DOHH2 (cell line): ENCODE results near the gene MAP3K20.

Experiments used
- H3F3A ChIP-seq: fragments of 200-600 bp; sonication (generic), shearing (Covaris generic); 2 replicates; pipeline ENCODE4 v1.6.0; 2016; ENCODE audit warnings: antibody characterized with exemption, mild to moderate bottlenecking; ENCODE audit not compliant: control insufficient read depth, insufficient read depth
- H3K27ac ChIP-seq: fragments of 200-600 bp; sonication (generic); 2 replicates; pipeline ENCODE4 v1.5.1; 2014; ENCODE audit warnings: low read depth, mild to moderate bottlenecking, low read length, moderate library complexity
- H3K27me3 ChIP-seq: fragments of 200-600 bp; sonication (generic); 2 replicates; pipeline ENCODE4 v1.6.1; 2014; ENCODE audit warnings: mild to moderate bottlenecking, low read length, mixed read lengths; ENCODE audit not compliant: control insufficient read depth
- H3K36me3 ChIP-seq: fragments of 200-600 bp; sonication (generic); 2 replicates; pipeline ENCODE4 v1.6.1; 2014; ENCODE audit warnings: mild to moderate bottlenecking, low read length, moderate library complexity, mixed read lengths; ENCODE audit not compliant: control insufficient read depth
- H3K4me1 ChIP-seq: fragments of 200-600 bp; sonication (generic); 2 replicates; pipeline ENCODE4 v1.6.1; 2014; ENCODE audit warnings: mild to moderate bottlenecking, low read length, mixed read lengths; ENCODE audit not compliant: control insufficient read depth
- H3K4me2 ChIP-seq: fragments of 200-600 bp; sonication (generic); 2 replicates; pipeline ENCODE4 v1.6.0; 2014; ENCODE audit warnings: mild to moderate bottlenecking, low read length, moderate library complexity
- H3K4me3 ChIP-seq: fragments of 200-600 bp; sonication (generic); 2 replicates; pipeline ENCODE4 v1.5.1; 2014; ENCODE audit warnings: mild to moderate bottlenecking, low read length, mixed read lengths
- H3K79me2 ChIP-seq: fragments of 200-600 bp; sonication (generic); 2 replicates; pipeline ENCODE4 v1.6.1; 2014; ENCODE audit warnings: mild to moderate bottlenecking, low read length, mixed read lengths; ENCODE audit not compliant: control insufficient read depth
- H3K9me2 ChIP-seq: fragments of 200-600 bp; sonication (generic); replicated peaks from 2 replicates; pipeline ENCODE4 v1.6.1; 2014; ENCODE audit warnings: mild to moderate bottlenecking, low read length, mixed read lengths; ENCODE audit not compliant: control insufficient read depth
- H3K9me3 ChIP-seq: fragments of 200-600 bp; sonication (generic); 2 replicates; pipeline ENCODE4 v1.6.1; 2014; ENCODE audit warnings: antibody characterized with exemption, low read length, mixed read lengths; ENCODE audit not compliant: control insufficient read depth, insufficient read depth
- H4K20me1 ChIP-seq: fragments of 200-600 bp; sonication (generic); 2 replicates; pipeline ENCODE4 v1.6.0; 2014; ENCODE audit warnings: low read depth, mild to moderate bottlenecking, antibody characterized with exemption, low read length, moderate library complexity; ENCODE audit not compliant: control insufficient read depth, insufficient read depth
- EZH2phosphoT487 ChIP-seq: fragments of 200-600 bp; sonication (generic); IDR thresholded peaks from 2 replicates; pipeline ENCODE4 v1.6.1; 2017; ENCODE audit warnings: borderline replicate concordance, mild to moderate bottlenecking, antibody characterized with exemption, low read length, moderate library complexity, mixed read lengths
- TF ChIP-seq, protein P1 (sequence below): fragments of 200-600 bp; sonication (generic); IDR thresholded peaks from one replicate; pipeline ENCODE4 v1.5.1; 2014; ENCODE audit warnings: antibody characterized with exemption, mild to moderate bottlenecking, low read depth, low read length; ENCODE audit not compliant: poor library complexity, severe bottlenecking

MAP3K20 gene

DNA sequence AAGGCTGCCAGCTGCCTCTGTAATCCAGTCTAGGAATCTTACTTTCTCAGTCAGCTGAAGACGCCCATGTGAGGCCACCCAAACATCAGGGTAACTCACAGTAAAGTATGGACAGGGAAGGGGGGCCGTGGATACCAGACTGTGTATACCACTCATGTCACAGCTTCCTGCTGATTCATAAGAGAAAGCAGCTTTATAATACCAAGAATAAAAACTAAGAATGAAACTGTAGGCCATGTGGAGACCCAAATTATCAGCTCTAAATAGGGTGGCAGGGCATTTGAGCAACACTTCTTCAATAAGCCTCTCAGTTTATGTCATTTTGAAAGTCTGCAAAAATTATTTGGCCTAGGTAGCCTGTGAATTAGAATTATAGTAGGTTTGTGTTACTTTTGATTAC is 164.0 kb downstream of the MAP3K20 start:
- Histone ChIP-seq H3K36me3 (peaks cover 5% of the 10 kb centered on the region; the same call in 1 of the 2 replicates), H3K4me1 (no peaks in the 10 kb centered on the region), H3K9me2 (no peaks in the 10 kb centered on the region), H3K27ac (no peak overlapping the region), H3K4me2 (no peak overlapping the region), H3K9me3 (no peaks in the 10 kb centered on the region), H3K4me3 (no peak overlapping the region), H4K20me1 (no peaks in the 10 kb centered on the region), H3K27me3 (no peaks in the 10 kb centered on the region), H3F3A (no peaks in the 10 kb centered on the region; the same call in 1 of the 2 replicates), H3K79me2 (no peaks in the 10 kb centered on the region)
- TF ChIP-seq, protein P1, sequence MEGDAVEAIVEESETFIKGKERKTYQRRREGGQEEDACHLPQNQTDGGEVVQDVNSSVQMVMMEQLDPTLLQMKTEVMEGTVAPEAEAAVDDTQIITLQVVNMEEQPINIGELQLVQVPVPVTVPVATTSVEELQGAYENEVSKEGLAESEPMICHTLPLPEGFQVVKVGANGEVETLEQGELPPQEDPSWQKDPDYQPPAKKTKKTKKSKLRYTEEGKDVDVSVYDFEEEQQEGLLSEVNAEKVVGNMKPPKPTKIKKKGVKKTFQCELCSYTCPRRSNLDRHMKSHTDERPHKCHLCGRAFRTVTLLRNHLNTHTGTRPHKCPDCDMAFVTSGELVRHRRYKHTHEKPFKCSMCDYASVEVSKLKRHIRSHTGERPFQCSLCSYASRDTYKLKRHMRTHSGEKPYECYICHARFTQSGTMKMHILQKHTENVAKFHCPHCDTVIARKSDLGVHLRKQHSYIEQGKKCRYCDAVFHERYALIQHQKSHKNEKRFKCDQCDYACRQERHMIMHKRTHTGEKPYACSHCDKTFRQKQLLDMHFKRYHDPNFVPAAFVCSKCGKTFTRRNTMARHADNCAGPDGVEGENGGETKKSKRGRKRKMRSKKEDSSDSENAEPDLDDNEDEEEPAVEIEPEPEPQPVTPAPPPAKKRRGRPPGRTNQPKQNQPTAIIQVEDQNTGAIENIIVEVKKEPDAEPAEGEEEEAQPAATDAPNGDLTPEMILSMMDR, result no peak
- TF ChIP-seq EZH2phosphoT487, result no peak

DNA sequence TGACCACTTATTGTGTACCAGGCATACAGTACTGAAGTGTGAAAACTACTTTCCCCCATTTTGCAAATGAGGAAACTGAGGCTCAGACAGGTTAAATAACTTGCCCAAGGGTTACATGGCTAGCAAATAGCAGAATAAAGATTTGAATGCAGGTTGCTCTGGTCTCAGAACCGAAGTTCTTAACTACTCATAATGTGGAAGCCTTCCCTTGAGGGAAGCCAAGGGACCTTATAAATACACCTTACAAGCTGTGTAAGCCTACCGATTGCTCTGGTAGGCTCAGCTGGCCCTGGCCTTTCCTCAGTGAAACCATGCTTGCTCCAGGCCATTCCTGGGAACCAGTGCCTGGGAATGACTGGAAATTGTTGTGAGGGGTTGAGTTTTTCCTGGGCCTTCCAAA is 164.4 kb downstream of the MAP3K20 start:
- H3K27ac ChIP-seq, result no peak overlapping the region
- H3K4me2 ChIP-seq, result no peak overlapping the region
- no peaks in the 10 kb centered on the region for H4K20me1 ChIP-seq
- H3K79me2 ChIP-seq, result no peaks in the 10 kb centered on the region
- no peaks in the 10 kb centered on the region; the same call in 1 of the 2 replicates for H3F3A ChIP-seq
- no peak overlapping the region for H3K4me3 ChIP-seq
- no peak for TF ChIP-seq EZH2phosphoT487
- TF ChIP-seq, protein P1, result no peak
- H3K27me3 ChIP-seq, result no peaks in the 10 kb centered on the region
- H3K9me2 ChIP-seq, result no peaks in the 10 kb centered on the region
- peaks cover 5% of the 10 kb centered on the region; the same call in 1 of the 2 replicates for H3K36me3 ChIP-seq
- H3K4me1 ChIP-seq, result no peaks in the 10 kb centered on the region
- H3K9me3 ChIP-seq, result no peaks in the 10 kb centered on the region

DNA sequence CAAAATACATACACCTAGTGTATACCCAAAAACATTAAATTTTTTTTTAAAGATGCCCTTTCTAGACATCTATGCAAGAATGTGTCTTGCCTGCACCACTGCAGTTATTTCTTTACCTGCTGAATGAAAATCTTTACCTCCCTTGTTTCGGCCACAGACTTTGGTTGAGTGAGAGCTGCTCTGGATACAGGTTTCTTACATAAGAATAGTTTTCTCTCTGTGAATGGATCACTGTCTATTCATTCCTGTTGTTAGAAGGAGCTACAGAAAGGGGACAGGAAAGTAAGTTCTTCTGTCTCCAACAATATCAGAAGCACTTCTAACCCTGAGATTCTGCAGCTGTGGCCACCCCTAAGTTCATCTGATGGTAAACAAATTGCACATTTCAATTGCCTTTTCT is 166.0 kb downstream of the MAP3K20 start:
- H3F3A ChIP-seq, result no peaks in the 10 kb centered on the region; the same call in 1 of the 2 replicates
- no peak for TF ChIP-seq EZH2phosphoT487
- TF ChIP-seq, protein P1, result no peak
- no peaks in the 10 kb centered on the region for H3K4me1 ChIP-seq
- H3K4me2 ChIP-seq, result no peak overlapping the region
- H3K9me2 ChIP-seq, result no peaks in the 10 kb centered on the region
- H3K9me3 ChIP-seq, result no peaks in the 10 kb centered on the region
- peaks cover 5% of the 10 kb centered on the region; the same call in 1 of the 2 replicates for H3K36me3 ChIP-seq
- no peak overlapping the region for H3K27ac ChIP-seq
- H3K79me2 ChIP-seq, result no peaks in the 10 kb centered on the region
- H3K4me3 ChIP-seq, result no peak overlapping the region
- no peaks in the 10 kb centered on the region for H4K20me1 ChIP-seq
- H3K27me3 ChIP-seq, result no peaks in the 10 kb centered on the region
